ENCODE measurements around the gene KCNA5. TPM values are rescaled to one million over a fixed set of nuclear protein-coding genes. Genes with fewer than 3 reads are reported as not detected.

Gene KCNA5
- total and polyA plus RNA-seq, 2 of the 4 experiments (the other 2 are of a cell fraction), result not detected

DNA sequence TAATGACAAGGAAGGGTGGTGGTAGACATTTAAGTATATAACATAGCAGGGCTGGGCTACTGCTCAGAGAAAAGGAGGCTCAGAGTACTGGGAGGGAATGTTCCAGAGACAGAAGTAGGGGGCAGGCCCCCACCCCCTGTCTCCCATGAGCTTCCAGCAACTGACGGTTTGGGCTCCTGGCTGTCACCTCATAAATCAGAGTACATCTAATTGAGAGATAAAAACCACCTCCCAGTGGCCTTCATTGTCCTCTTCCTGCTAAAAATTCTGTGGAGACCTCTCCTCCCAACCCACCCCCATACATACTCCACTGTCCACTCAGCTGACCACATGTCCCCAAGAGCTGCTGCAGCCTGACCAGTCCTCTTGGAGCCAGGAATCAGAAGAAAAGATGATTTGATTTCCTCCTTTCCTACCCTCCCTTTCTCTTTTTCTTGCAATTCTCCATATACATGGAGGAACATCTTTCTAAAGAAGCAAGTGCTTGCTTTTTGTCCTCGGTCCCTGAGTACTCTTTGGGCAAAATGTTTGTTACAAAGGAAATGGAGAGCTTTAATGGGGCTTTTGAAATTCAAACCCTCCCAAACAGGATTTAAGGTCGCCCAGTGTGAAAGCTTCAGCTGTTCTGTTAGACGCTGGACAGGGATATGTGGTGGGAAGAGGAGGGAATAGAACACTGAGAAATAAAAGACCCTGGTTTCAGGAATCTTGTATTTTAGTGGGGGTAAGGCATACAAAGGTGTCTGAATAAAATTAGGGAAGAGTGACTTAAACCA is 16.4 kb upstream of the KCNA5 start:
- intact Hi-C loops (cut with micrococcal nuclease), result loop anchor here (10.0 kb wide), 1 partner anchor 768 kb away; no protein-coding TSS in a partner anchor

More for the DNA sequence above, 16.4 kb upstream of the KCNA5 start:
- Histone ChIP-seq H4K91ac (ENCODE audit: insufficient read depth, low read depth, low read length) (no peak overlapping the region), H3K27ac (ENCODE audit: insufficient read depth, low read length) (no peak overlapping the region), H2AK5ac (ENCODE audit: low read depth, low read length) (no peak overlapping the region), H3K4me2 (ENCODE audit: low read depth, low read length) (no peak overlapping the region), H3K4me1 (ENCODE audit: control insufficient read depth, insufficient read depth, low read length) (no peaks in the 10 kb centered on the region), H2BK120ac (ENCODE audit: low read depth, low read length) (no peak overlapping the region), H4K8ac (ENCODE audit: low read depth in 2 of 2, low read length in 2 of 2) (no peak overlapping the region), H3K79me1 (ENCODE audit: low read depth in 1 of 2, low read length in 2 of 2) (no peaks in the 10 kb centered on the region), H3K18ac (ENCODE audit: low read depth, low read length) (no peak overlapping the region), H3K23ac (ENCODE audit: low read depth, low read length) (no peak overlapping the region), H4K20me1 (ENCODE audit: insufficient read depth, low read length) (no peaks in the 10 kb centered on the region), H3K9me1 (ENCODE audit: insufficient read depth, low read length) (no peaks in the 10 kb centered on the region), H2BK15ac (ENCODE audit: low read depth, low read length) (no peak overlapping the region), H3K14ac (replicated peaks; ENCODE audit: low read depth, low read length) (no peak overlapping the region), H2BK20ac (ENCODE audit: low read depth, low read length) (no peak overlapping the region), H3K9ac (ENCODE audit: low read depth, low read length) (no peak overlapping the region), H3K9me3 (ENCODE audit: control insufficient read depth, insufficient read depth, low read length) (no peaks in the 10 kb centered on the region), H2BK5ac (ENCODE audit: low read depth, low read length, poor library complexity, severe bottlenecking) (no peak overlapping the region), H3K4ac (ENCODE audit: low read depth, low read length) (no peak overlapping the region), H3K4me3 (ENCODE audit: insufficient read depth, low read depth, low read length) (no peak overlapping the region), H3K36me3 (ENCODE audit: control insufficient read depth, insufficient read depth, low read length) (no peaks in the 10 kb centered on the region), H2AFZ (replicated peaks; ENCODE audit: low read length, poor library complexity) (no peak overlapping the region), H4K5ac (ENCODE audit: low read depth, low read length) (no peak overlapping the region), H3K27me3 (ENCODE audit: control insufficient read depth, insufficient read depth, low read length) (peaks cover 19% of the 10 kb centered on the region), H3K56ac (ENCODE audit: extremely low read depth, insufficient read depth, low read length) (no peak overlapping the region), H2AK9ac (replicated peaks; ENCODE audit: low read depth, low read length, poor library complexity) (no peak overlapping the region)
- in situ Hi-C loops (cut with MboI; ENCODE audit: low sequenced_read_pairs), result no loop called here
- no CpG with 5 or more reads among the region's 4 CpGs for WGBS, 2 experiments (ENCODE audit: extremely low coverage in 2 of 2, insufficient read length in 1 of 2)
- DNase-seq (no peak), ATAC-seq (ENCODE audit: low read depth) (no peak)
- POLR2A ChIA-PET (ENCODE audit: unreplicated experiment), result no interaction called here
- dilution Hi-C loops (cut with HindIII; ENCODE audit: low sequenced_read_pairs, unreplicated experiment), result no loop called here
- BruUV-seq (replicated peaks), result no TSS peak
- CTCF ChIA-PET, result no interaction called here
- TF ChIP-seq CEBPB (IDR thresholded peaks at IDR 0.05; ENCODE audit: low read depth, low read length) (no peak), SMC3 (IDR thresholded peaks at IDR 0.05; ENCODE audit: low read depth, low read length) (no peak), RAD21 (IDR thresholded peaks at IDR 0.05; ENCODE audit: low read length) (no peak), MAZ (IDR thresholded peaks at IDR 0.05; ENCODE audit: borderline replicate concordance, low read depth, low read length) (no peak), BHLHE40 (IDR thresholded peaks at IDR 0.05; ENCODE audit: low read depth, low read length) (no peak), CHD1 (IDR thresholded peaks at IDR 0.05; ENCODE audit: low read depth, low read length) (no peak), CTCF (conservative IDR thresholded peaks at IDR 0.05; ENCODE audit: low read depth, low read length) (no peak), NFE2L2 (IDR thresholded peaks at IDR 0.05; ENCODE audit: low read depth, low read length) (no peak), MXI1 (IDR thresholded peaks at IDR 0.05; ENCODE audit: borderline replicate concordance, low read depth, low read length) (no peak), RFX5 (IDR thresholded peaks at IDR 0.05; ENCODE audit: low read depth, low read length) (no peak), MAFK (IDR thresholded peaks at IDR 0.05; ENCODE audit: low read depth, low read length) (no peak), POLR2A (IDR thresholded peaks at IDR 0.05; ENCODE audit: low read depth, low read length) (no peak)
- TF ChIP-seq, protein P1, sequence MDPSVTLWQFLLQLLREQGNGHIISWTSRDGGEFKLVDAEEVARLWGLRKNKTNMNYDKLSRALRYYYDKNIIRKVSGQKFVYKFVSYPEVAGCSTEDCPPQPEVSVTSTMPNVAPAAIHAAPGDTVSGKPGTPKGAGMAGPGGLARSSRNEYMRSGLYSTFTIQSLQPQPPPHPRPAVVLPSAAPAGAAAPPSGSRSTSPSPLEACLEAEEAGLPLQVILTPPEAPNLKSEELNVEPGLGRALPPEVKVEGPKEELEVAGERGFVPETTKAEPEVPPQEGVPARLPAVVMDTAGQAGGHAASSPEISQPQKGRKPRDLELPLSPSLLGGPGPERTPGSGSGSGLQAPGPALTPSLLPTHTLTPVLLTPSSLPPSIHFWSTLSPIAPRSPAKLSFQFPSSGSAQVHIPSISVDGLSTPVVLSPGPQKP (IDR thresholded peaks at IDR 0.05; ENCODE audit: borderline replicate concordance, low read depth, low read length), result no peak
- TF ChIP-seq, protein P2, sequence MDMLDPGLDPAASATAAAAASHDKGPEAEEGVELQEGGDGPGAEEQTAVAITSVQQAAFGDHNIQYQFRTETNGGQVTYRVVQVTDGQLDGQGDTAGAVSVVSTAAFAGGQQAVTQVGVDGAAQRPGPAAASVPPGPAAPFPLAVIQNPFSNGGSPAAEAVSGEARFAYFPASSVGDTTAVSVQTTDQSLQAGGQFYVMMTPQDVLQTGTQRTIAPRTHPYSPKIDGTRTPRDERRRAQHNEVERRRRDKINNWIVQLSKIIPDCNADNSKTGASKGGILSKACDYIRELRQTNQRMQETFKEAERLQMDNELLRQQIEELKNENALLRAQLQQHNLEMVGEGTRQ (IDR thresholded peaks at IDR 0.05; ENCODE audit: low read depth, low read length), result no peak
